Upper lobe of right lung (tissue), 1 donor: Measurements from ENCODE around the gene PAFAH1B1. TPM values are rescaled to one million over a fixed set of nuclear protein-coding genes. Genes with fewer than 3 reads are reported as not detected.
"Not testable (repeated sequence)": the region's sequence is repeated elsewhere in the genome, so short reads cannot be mapped to it uniquely, and the experiment has no call there.

ENCODE experiments used
- ATAC-seq: fragments of 200-7000 bp; cut with Tn5 transposase; one replicate; pipeline ENCODE4 v1.9.1; 2020; ENCODE audit warnings: mild to moderate bottlenecking, moderate library complexity
- DNase-seq: peaks from one replicate; pipeline ENCODE4 v3.0.0-alpha.2; 2020
- H3K27ac ChIP-seq: fragments of 200-600 bp; one replicate; pipeline ENCODE4 v1.8.0; 2022
- H3K27me3 ChIP-seq: fragments of 200-600 bp; one replicate; pipeline ENCODE4 v1.8.0; 2022; ENCODE audit warnings: mild to moderate bottlenecking
- H3K36me3 ChIP-seq: fragments of 200-600 bp; one replicate; pipeline ENCODE4 v1.8.0; 2022
- H3K4me1 ChIP-seq: fragments of 200-600 bp; one replicate; pipeline ENCODE4 v1.8.0; 2022
- H3K4me3 ChIP-seq: fragments of 200-600 bp; one replicate; pipeline ENCODE4 v1.8.0; 2022; ENCODE audit warnings: mild to moderate bottlenecking
- H3K9me3 ChIP-seq: fragments of 200-600 bp; one replicate; pipeline ENCODE4 v1.8.0; 2022
- intact Hi-C: fragments of 100-400 bp; cut with DNase I; formaldehyde crosslinking; loops from one replicate; pipeline ENCODE4 v1.11.0; 2022
- total RNA-seq: library from RNA; stranded (reverse); fragmentation: NEBNext Ultra II Directional; extraction: Animal tissue kit (Norgen Biotek cat#: 25700); gene quantifications from one replicate; pipeline ENCODE4 v1.2.1, GENCODE V29; 2021
- TF ChIP-seq, protein P1 (sequence below): fragments of 200-600 bp; IDR thresholded peaks from one replicate; pipeline ENCODE4 v1.8.0; 2022; ENCODE audit warnings: antibody characterized with exemption
- donor health status: DM: no; HTN: yes; CAD: no; lungs with severe emphysema.

Gene PAFAH1B1
- total RNA-seq, 1 donor from 2014 or later = 144 TPM

DNA sequence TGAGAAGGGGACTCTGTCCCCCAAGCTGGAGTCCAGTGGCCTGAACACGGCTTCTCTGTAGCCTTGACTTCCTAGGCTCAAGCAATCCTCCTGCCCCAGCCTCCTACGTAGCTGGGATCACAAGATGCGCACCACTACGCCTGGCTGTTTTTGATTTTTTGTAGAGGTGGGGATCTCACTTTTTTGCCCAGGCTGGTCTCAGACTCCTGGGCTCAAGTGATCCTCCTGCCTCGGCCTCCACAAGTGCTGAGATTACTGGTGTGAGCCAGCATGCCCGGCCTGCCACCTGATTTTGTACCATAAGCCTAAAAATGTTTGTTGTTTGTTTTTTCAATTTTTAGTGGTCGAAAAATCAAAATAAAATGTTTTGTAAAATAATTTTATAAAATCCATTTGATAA lies 19.2 kb downstream of the PAFAH1B1 start:
- DNase-seq = no peak
- Histone ChIP-seq H3K4me1 (peaks cover 22% of the 10 kb centered on the region), H3K27me3 (no peaks in the 10 kb centered on the region), H3K36me3 (no peaks in the 10 kb centered on the region), H3K4me3 (no peak overlapping the region), H3K27ac (no peak overlapping the region), H3K9me3 (no peaks in the 10 kb centered on the region)
- intact Hi-C loops = no loop called here
- TF ChIP-seq, protein P1, sequence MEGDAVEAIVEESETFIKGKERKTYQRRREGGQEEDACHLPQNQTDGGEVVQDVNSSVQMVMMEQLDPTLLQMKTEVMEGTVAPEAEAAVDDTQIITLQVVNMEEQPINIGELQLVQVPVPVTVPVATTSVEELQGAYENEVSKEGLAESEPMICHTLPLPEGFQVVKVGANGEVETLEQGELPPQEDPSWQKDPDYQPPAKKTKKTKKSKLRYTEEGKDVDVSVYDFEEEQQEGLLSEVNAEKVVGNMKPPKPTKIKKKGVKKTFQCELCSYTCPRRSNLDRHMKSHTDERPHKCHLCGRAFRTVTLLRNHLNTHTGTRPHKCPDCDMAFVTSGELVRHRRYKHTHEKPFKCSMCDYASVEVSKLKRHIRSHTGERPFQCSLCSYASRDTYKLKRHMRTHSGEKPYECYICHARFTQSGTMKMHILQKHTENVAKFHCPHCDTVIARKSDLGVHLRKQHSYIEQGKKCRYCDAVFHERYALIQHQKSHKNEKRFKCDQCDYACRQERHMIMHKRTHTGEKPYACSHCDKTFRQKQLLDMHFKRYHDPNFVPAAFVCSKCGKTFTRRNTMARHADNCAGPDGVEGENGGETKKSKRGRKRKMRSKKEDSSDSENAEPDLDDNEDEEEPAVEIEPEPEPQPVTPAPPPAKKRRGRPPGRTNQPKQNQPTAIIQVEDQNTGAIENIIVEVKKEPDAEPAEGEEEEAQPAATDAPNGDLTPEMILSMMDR = no peak
- no peak for ATAC-seq

DNA sequence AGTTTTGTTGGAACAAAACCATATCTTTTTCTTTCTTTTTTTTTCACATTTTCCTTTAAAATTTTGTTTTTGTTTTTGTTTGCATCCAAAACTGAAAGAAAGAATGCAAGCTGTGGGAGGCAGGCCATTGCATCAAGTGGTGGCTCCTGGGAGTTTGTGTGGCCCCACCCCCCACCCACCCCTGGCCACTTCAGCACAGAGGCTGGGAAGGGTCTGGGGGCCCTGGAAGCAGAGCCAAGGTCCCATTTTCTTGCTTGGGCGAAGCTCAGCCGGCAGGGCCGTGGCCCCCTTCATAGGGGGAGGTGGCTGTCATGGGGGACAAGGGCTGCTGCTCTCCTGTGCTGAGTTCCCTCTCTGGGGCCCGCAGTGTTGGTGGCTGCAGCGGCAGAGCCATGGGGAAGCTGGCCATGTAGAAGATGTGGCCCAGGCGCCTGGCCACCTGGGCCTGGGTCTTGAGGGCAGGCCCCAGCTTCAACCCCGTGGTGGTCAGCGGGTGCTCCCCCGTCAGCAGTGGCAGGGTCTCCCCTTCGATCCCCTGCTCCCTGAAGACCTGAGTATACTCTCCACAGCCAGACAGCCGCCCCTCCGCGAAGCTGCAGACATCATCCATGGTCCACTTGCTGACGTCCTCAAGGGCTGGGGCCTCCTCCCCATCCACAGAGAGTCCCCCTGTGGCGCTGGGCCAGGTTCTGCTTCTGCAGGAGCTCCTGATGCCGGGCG lies 19.8 kb downstream of the PAFAH1B1 start:
- Histone ChIP-seq H3K36me3 (no peaks in the 10 kb centered on the region), H3K9me3 (no peaks in the 10 kb centered on the region), H3K27ac (no peak overlapping the region), H3K4me1 (peaks cover 20% of the 10 kb centered on the region), H3K4me3 (no peak overlapping the region), H3K27me3 (no peaks in the 10 kb centered on the region)
- TF ChIP-seq, protein P1 = no peak
- ATAC-seq (peak; percentile 43), DNase-seq (no peak)
- intact Hi-C loops = no loop called here

DNA sequence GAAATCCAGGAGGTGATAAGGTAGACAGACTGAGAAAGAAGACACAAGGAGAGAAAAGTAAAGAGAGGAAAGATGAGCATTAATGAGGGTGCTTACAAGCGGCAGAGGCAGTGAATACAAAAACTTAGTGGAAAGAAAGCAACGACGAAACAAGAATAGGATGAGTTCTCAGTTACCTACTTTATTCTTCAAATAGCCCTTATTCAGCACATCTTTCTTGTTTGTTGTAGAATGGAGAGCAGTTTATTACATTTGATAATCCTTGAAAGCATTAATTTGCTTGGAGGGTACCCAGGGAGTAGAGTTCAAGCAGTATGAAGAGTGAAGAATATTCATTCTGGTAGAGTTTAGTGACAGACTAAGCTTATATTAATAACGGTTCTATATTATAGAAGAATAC lies 22.4 kb downstream of the PAFAH1B1 start:
- ATAC-seq = no peak
- Histone ChIP-seq H3K4me3 (no peak overlapping the region), H3K27ac (no peak overlapping the region), H3K9me3 (no peaks in the 10 kb centered on the region), H3K27me3 (no peaks in the 10 kb centered on the region), H3K36me3 (no peaks in the 10 kb centered on the region), H3K4me1 (no peaks in the 10 kb centered on the region)
- intact Hi-C loops = no loop called here
- TF ChIP-seq, protein P1 = no peak
- DNase-seq = no peak

DNA sequence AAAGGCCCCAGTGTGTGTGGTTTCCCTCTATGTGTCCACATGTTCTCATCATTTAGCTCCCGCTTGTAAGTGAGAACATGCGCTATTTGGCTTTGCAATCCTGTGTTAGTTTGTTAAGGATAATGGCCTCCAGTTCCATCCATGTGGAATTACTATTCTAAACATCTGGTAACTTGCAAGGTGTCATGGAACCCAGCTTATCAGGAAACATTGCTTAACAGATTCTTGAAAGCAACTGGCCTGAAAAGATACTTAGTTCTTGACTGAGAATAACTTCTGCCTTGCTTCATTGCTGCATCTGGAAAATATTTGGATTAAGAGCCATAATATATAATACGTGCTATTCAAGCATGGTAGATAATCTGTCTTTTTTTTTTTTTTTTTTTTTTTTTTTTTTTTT lies 27.8 kb downstream of the PAFAH1B1 start:
- H3K36me3 ChIP-seq = no peaks in the 10 kb centered on the region
- DNase-seq = no peak
- H3K9me3 ChIP-seq = no peaks in the 10 kb centered on the region
- intact Hi-C loops = no loop called here
- H3K4me3 ChIP-seq = no peak overlapping the region
- ATAC-seq = no peak
- peaks cover 17% of the 10 kb centered on the region for H3K4me1 ChIP-seq
- no peak overlapping the region for H3K27ac ChIP-seq
- TF ChIP-seq, protein P1 = no peak
- H3K27me3 ChIP-seq = no peaks in the 10 kb centered on the region

DNA sequence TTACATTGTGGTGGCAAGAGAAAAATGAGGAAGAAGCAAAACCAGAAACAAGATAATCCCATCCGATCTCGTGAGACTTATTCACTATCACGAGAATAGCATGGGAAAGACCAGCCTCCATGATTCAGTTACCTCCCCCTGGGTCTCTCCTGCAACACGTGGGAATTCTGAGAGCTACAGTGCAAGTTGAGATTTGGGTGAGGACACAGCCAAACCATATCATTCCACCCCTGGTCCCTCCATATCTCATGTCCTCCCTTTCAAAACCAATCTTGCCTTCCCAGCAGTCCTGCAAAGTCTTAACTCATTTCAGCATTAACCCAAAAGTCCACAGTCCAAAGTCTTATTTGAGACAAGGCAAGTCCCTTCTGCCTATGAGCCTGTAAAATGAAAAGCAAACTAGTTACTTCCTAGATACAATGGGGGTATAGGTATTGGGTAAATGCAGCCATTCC lies 28.5 kb downstream of the PAFAH1B1 start:
- peaks cover 21% of the 10 kb centered on the region for H3K4me1 ChIP-seq
- H3K27me3 ChIP-seq, H3K9me3 ChIP-seq, H3K36me3 ChIP-seq, H3K27ac ChIP-seq, ATAC-seq, DNase-seq, H3K4me3 ChIP-seq, intact Hi-C loops: not testable (repeated sequence)

DNA sequence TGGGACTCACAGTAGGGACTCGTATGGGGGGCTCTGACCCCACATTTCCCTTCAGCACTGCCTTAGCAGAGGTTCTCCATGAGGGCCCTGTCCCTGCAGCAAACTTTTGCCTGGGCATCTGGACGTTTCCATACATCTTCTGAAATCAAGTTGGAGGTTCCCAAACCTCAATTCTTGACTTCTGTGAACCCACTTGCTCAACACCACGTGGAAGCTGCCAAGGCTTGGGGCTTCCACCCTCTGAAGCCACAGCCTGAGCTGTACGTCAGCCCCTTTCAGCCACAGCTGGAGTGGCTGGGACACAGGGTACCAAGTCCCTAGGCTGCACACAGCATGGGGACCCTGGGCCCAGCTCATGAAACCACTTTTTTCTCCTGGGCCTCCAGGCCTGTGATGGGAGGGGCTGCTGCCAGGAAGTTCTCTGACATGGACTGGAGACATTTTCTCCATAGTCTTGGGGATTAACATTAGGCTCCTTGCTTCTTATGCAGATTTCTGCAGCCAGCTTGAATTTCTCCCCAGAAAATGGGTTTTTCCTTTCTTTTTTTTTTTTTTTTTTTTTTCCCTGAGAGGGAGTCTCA lies 29.4 kb downstream of the PAFAH1B1 start:
- H3K4me1 ChIP-seq = peaks cover 22% of the 10 kb centered on the region
- H3K9me3 ChIP-seq, H3K27ac ChIP-seq, H3K36me3 ChIP-seq, intact Hi-C loops, H3K4me3 ChIP-seq, H3K27me3 ChIP-seq, DNase-seq, ATAC-seq: not testable (repeated sequence)
